CD4-positive, alpha-beta T cell treated with Interleukin-1 beta for 1 hour (primary cell): ENCODE results near the gene FIGNL1.

Source experiments
- DNase-seq, 2 donors: peaks; one replicate each; pipeline ENCODE4 v3.0.0-alpha.2; 2020 to 2022

The FIGNL1 gene

GRCh38 chr7:50426280-50427045 is 23.7 kb downstream of the FIGNL1 start:
- DNase-seq = no peak

GRCh38 chr7:50425318-50425717 is 24.8 kb downstream of the FIGNL1 start:
- no peak for DNase-seq

- DNase-seq = no peak
Measured at GRCh38 chr7:50423860-50424259, 26.3 kb downstream of the FIGNL1 start.

GRCh38 chr7:50422858-50423257 is 27.3 kb downstream of the FIGNL1 start:
- DNase-seq = no peak

- no peak for DNase-seq
Measured at GRCh38 chr7:50421043-50421442, 29.1 kb downstream of the FIGNL1 start.

- DNase-seq = no peak
Measured at GRCh38 chr7:50418526-50419290, 31.4 kb downstream of the FIGNL1 start.

GRCh38 chr7:50418086-50418515 is 32.0 kb downstream of the FIGNL1 start:
- peak; percentile 76 to 80 for DNase-seq

- peak in 1 of 2 donors; percentile 45 for DNase-seq
Measured at GRCh38 chr7:50416527-50417182, 33.5 kb downstream of the FIGNL1 start.

GRCh38 chr7:50415844-50416364 is 34.2 kb downstream of the FIGNL1 start:
- DNase-seq = no peak

GRCh38 chr7:50413561-50413960 is 36.6 kb downstream of the FIGNL1 start:
- no peak for DNase-seq

- DNase-seq = no peak
Measured at GRCh38 chr7:50412973-50413372, 37.2 kb downstream of the FIGNL1 start.

- DNase-seq = no peak
Measured at GRCh38 chr7:50411332-50411731, 38.8 kb downstream of the FIGNL1 start.

GRCh38 chr7:50409856-50410745 is 40.0 kb downstream of the FIGNL1 start:
- peak in 1 of 2 donors; percentile 50 for DNase-seq

GRCh38 chr7:50406935-50407334 is 43.2 kb downstream of the FIGNL1 start:
- no peak for DNase-seq

GRCh38 chr7:50405221-50405620 is 44.9 kb downstream of the FIGNL1 start:
- DNase-seq = no peak

- no peak for DNase-seq
Measured at GRCh38 chr7:50404392-50404791, 45.8 kb downstream of the FIGNL1 start.

- DNase-seq = no peak
Measured at GRCh38 chr7:50400114-50400513, 50.0 kb downstream of the FIGNL1 start.

GRCh38 chr7:50399635-50400034 is 50.5 kb downstream of the FIGNL1 start:
- DNase-seq = no peak

- no peak for DNase-seq
Measured at GRCh38 chr7:50399206-50399605, 50.9 kb downstream of the FIGNL1 start.

- no peak for DNase-seq
Measured at GRCh38 chr7:50397971-50398324, 52.2 kb downstream of the FIGNL1 start.

- peak in 1 of 2 donors; percentile 60 for DNase-seq
Measured at GRCh38 chr7:50397320-50397970, 52.7 kb downstream of the FIGNL1 start.

- DNase-seq = peak in 1 of 2 donors; percentile 23
Measured at GRCh38 chr7:50396856-50397255, 53.3 kb downstream of the FIGNL1 start.
